Thyroid gland (tissue), 4 donors: ENCODE data around the gene CDH23. TPM values are rescaled to one million over a fixed set of nuclear protein-coding genes. Genes with fewer than 3 reads are reported as not detected.

Experiments used
- DNase-seq, 2 donors: peaks; one replicate each; pipeline ENCODE4 v3.0.0-alpha.2; 2019
- H3K27ac ChIP-seq, 3 donors: fragments of 200-600 bp; sonication (generic); 1 replicate in 2 of 3; 2 replicates in 1 of 3; pipeline ENCODE4 v1.5.1; 2016 to 2019; ENCODE audit warnings: mild to moderate bottlenecking in 1 of 3, moderate library complexity in 1 of 3
- H3K27me3 ChIP-seq: fragments of 200-600 bp; sonication (generic); one replicate; pipeline ENCODE4 v1.5.1; 2019
- H3K36me3 ChIP-seq, 2 donors: fragments of 200-600 bp; sonication (generic); one replicate each; pipeline ENCODE4 v1.5.1; 2016 to 2019
- H3K4me1 ChIP-seq, 2 donors: fragments of 200-600 bp; sonication (generic); one replicate each; pipeline ENCODE4 v1.5.1; 2017 to 2019
- H3K4me3 ChIP-seq, 3 donors: fragments of 200-600 bp; sonication (generic); replicated peaks in 1 of 3; 1 replicate in 2 of 3; 2 replicates in 1 of 3; pipeline ENCODE4 v1.5.1; 2016; ENCODE audit warnings: mild to moderate bottlenecking in 1 of 3
- H3K9me3 ChIP-seq: fragments of 200-600 bp; sonication (generic); one replicate; pipeline ENCODE4 v1.5.1; 2017
- POLR2A ChIP-seq, 2 donors: fragments of 450-650 bp; IDR thresholded peaks; one replicate each; pipeline ENCODE4 v1.6.1; 2017; ENCODE audit warnings: antibody characterized with exemption in 2 of 2, mild to moderate bottlenecking in 2 of 2, moderate library complexity in 1 of 2
- WGBS, 2 donors: methylation state at CpG; one replicate each; pipeline ENCODE4 v1.1.5; 2017; 5-methylcytosine and 5-hydroxymethylcytosine counted together
- intact Hi-C: fragments of 100-400 bp; cut with DNase I; formaldehyde crosslinking; loops from one replicate; pipeline ENCODE4 v1.15.1; 2023
- total RNA-seq, 4 donors: library from RNA; depleted of rRNA; stranded (reverse); fragments of >200 nt; gene quantifications; one replicate each; pipeline ENCODE4 v1.2.3, GENCODE V29; 2016
- TF ChIP-seq, protein P1 (sequence below), 6 experiments: fragments of 200-600 bp in 3 of 6; fragments of 450-650 bp in 3 of 6; sonication (generic) in 3 of 6; IDR thresholded peaks; one replicate each; pipeline ENCODE4 v1.5.1; 2016 to 2019; ENCODE audit warnings: antibody characterized with exemption in 6 of 6, mild to moderate bottlenecking in 2 of 6, inconsistent platforms in 1 of 6, moderate library complexity in 1 of 6

Gene CDH23
- total RNA-seq, 4 donors from 2014 or later, result 3.0 to 4.2 (median 3.9) TPM

DNA sequence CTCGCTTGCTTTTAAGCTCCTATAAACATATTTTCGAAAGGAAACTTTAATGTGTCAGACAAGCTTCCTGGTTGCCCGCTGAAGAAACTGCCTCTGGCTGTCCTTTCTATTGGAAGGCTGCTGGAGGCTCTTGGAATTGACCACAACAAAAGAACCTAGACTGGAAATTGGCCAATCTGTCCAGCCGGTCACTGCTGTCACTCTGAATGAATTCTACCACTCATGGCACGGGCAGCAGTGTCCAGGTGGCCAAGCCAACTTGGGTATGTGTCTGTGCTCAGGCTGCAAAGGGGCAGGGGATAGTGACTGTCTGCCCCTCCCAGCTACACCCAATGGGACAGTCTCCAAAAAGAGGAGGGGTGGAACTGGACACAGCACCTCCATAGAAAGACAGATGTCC, 57.6 kb downstream of the CDH23 start:
- Histone ChIP-seq H3K4me3 (no peak overlapping the region), H3K36me3 (no peaks in the 10 kb centered on the region), H3K27ac (no peak overlapping the region), H3K9me3 (no peaks in the 10 kb centered on the region), H3K4me1 (no peaks in the 10 kb centered on the region), H3K27me3 (no peaks in the 10 kb centered on the region)
- TF ChIP-seq POLR2A (IDR thresholded peaks at IDR 0.05), result no peak
- TF ChIP-seq, protein P1, sequence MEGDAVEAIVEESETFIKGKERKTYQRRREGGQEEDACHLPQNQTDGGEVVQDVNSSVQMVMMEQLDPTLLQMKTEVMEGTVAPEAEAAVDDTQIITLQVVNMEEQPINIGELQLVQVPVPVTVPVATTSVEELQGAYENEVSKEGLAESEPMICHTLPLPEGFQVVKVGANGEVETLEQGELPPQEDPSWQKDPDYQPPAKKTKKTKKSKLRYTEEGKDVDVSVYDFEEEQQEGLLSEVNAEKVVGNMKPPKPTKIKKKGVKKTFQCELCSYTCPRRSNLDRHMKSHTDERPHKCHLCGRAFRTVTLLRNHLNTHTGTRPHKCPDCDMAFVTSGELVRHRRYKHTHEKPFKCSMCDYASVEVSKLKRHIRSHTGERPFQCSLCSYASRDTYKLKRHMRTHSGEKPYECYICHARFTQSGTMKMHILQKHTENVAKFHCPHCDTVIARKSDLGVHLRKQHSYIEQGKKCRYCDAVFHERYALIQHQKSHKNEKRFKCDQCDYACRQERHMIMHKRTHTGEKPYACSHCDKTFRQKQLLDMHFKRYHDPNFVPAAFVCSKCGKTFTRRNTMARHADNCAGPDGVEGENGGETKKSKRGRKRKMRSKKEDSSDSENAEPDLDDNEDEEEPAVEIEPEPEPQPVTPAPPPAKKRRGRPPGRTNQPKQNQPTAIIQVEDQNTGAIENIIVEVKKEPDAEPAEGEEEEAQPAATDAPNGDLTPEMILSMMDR (IDR thresholded peaks at IDR 0.05), result no peak
- 86% methylated on average over 5 of the region's 5 CpGs for WGBS, 2 donors
- intact Hi-C loops, result no loop called here
- DNase-seq, result no peak

DNA sequence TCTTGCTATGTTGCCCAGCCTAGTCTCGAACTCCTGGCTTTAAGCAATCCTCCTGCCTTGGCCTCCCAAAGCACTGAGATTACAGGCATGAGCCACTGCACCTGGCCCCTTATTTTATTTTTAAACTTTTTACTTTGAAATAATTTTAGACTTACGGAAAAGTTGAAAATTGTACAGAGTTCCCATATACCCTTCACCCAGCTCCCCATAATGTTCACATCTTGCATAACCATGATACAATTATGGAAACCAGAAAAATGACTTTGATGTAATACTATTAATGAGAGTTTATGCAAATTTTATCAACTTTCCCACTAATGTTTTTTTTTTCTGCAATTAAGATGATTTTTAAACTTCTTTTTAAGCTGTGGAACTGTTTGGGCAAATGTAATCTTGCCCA, 58.3 kb downstream of the CDH23 start:
- no peak overlapping the region for H3K4me3 ChIP-seq
- H3K27ac ChIP-seq, result no peak overlapping the region
- intact Hi-C loops, result no loop called here
- no peaks in the 10 kb centered on the region for H3K9me3 ChIP-seq
- no peak for DNase-seq
- H3K4me1 ChIP-seq, result no peaks in the 10 kb centered on the region
- TF ChIP-seq, protein P1 (IDR thresholded peaks at IDR 0.05), result no peak
- TF ChIP-seq POLR2A (IDR thresholded peaks at IDR 0.05), result no peak
- H3K36me3 ChIP-seq, result no peaks in the 10 kb centered on the region
- no peaks in the 10 kb centered on the region for H3K27me3 ChIP-seq
- WGBS, 2 donors, result 49 to 78% methylated on average over 2 of the region's 2 CpGs

GRCh38 chr10:71456631-71457030, 59.9 kb downstream of the CDH23 start:
- intact Hi-C loops, result no loop called here
- no peaks in the 10 kb centered on the region for H3K36me3 ChIP-seq
- no peak overlapping the region for H3K4me3 ChIP-seq
- DNase-seq, result no peak
- WGBS, 2 donors, result 88 to 91% methylated on average over 3 of the region's 3 CpGs
- no peaks in the 10 kb centered on the region for H3K4me1 ChIP-seq
- no peaks in the 10 kb centered on the region for H3K27me3 ChIP-seq
- no peaks in the 10 kb centered on the region for H3K9me3 ChIP-seq
- TF ChIP-seq, protein P1 (IDR thresholded peaks at IDR 0.05), result no peak
- no peak for TF ChIP-seq POLR2A (IDR thresholded peaks at IDR 0.05)
- no peak overlapping the region for H3K27ac ChIP-seq

DNA sequence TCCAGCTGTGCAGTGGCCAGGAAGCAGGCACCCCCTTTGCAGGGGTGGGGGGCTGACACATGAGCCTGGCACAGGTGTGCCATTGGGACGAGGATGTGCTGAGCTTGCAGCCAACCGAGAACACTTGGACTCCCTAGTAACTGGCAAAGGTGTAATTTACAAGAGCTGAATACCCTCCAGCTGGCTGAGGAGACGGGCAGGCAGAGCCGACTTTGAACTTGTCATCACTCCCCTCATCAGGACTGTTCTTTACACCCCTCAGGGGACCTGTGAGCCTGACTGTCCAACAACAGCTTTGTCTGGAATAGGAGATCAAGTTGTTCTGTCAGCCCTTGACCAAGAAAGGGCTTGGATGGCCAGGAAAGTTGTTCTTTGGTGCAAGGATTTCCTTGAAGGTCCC, 61.2 kb downstream of the CDH23 start:
- Histone ChIP-seq H3K27ac (no peak overlapping the region), H3K4me1 (no peaks in the 10 kb centered on the region), H3K4me3 (no peak overlapping the region), H3K36me3 (no peaks in the 10 kb centered on the region), H3K9me3 (no peaks in the 10 kb centered on the region), H3K27me3 (no peaks in the 10 kb centered on the region)
- TF ChIP-seq POLR2A (IDR thresholded peaks at IDR 0.05), result no peak
- TF ChIP-seq, protein P1 (IDR thresholded peaks at IDR 0.05), result no peak
- 79 to 83% methylated on average over 3 to 4 of the region's 4 CpGs for WGBS, 2 donors
- no peak for DNase-seq
- intact Hi-C loops, result no loop called here

DNA sequence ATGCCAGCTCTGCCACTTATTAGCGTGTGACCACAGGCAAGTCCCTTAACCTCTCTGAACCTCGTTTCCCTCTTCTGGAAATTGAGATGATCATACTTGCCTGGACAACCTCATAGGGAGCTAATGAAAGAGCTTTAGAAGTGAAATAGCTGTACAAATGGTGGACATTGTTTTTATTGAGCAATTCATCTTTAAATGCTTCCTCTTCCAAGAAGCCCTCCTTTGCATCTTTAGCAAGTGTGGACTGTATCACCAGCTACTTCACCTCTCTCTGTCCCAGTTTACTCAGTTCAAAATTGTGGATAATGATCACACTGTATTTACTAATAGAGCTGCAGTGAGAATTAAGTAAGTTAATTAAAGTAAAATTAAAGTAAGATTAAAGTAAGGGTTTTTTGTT, 61.7 kb downstream of the CDH23 start:
- intact Hi-C loops, result no loop called here

More for the DNA sequence above, 61.7 kb downstream of the CDH23 start:
- no peak for TF ChIP-seq POLR2A (IDR thresholded peaks at IDR 0.05)
- TF ChIP-seq, protein P1 (IDR thresholded peaks at IDR 0.05), result no peak
- no peak for DNase-seq
- H3K27ac ChIP-seq, result no peak overlapping the region
- no peak overlapping the region for H3K4me3 ChIP-seq
- H3K9me3 ChIP-seq, result no peaks in the 10 kb centered on the region
- 85 to 88% methylated on average over 2 of the region's 2 CpGs for WGBS, 2 donors
- H3K27me3 ChIP-seq, result no peaks in the 10 kb centered on the region
- H3K4me1 ChIP-seq, result no peaks in the 10 kb centered on the region
- H3K36me3 ChIP-seq, result no peaks in the 10 kb centered on the region
